ENCODE data around the gene GIPR. TPM values are rescaled to one million over a fixed set of nuclear protein-coding genes. Genes with fewer than 3 reads are reported as not detected.

GIPR gene
- total and polyA plus RNA-seq, 10 of the 15 experiments (the other 5 are each of a cell fraction or from before 2014, with no cell fraction given) = 1.7 to 26.3 (median 13.7) TPM

GRCh38 chr19:45693106-45693788 is 25.2 kb downstream of the GIPR start (continued):
- TF ChIP-seq POLR2AphosphoS5 (IDR thresholded peaks at IDR 0.05; ENCODE audit: low read length) = no peak
- 0 out of 2 replicates have a peak, but pooled peaks have one; percentile 7 for TF ChIP-seq ZNF384 (IDR thresholded peaks at IDR 0.05; ENCODE audit: borderline replicate concordance, low read depth, low read length)
- TF ChIP-seq NR2C2 (IDR thresholded peaks at IDR 0.05; ENCODE audit: borderline replicate concordance, control insufficient read depth, insufficient read length, low read depth) = no peak
- TF ChIP-seq FOS (IDR thresholded peaks at IDR 0.05; ENCODE audit: borderline replicate concordance, extremely low read depth, insufficient read length) = no peak
- TF ChIP-seq JUND (IDR thresholded peaks at IDR 0.05; ENCODE audit: low read depth, low read length) = no peak
- no peak for TF ChIP-seq PML (IDR thresholded peaks at IDR 0.05; ENCODE audit: low read length)
- no peak for TF ChIP-seq SUPT20H (IDR thresholded peaks at IDR 0.05; ENCODE audit: borderline replicate concordance, control insufficient read depth, low read depth, low read length)
- no peak for TF ChIP-seq BCL11A (IDR thresholded peaks at IDR 0.05; ENCODE audit: low read depth, low read length)
- no peak for TF ChIP-seq ZNF622 (IDR thresholded peaks at IDR 0.05)
- TF ChIP-seq CBFB (IDR thresholded peaks at IDR 0.05; ENCODE audit: low read depth) = no peak
- no peak for TF ChIP-seq HSF1 (IDR thresholded peaks at IDR 0.05; ENCODE audit: low read depth, low read length)
- no peak for TF ChIP-seq BRCA1 (IDR thresholded peaks at IDR 0.05; ENCODE audit: low read depth, low read length)
- TF ChIP-seq DPF2 (IDR thresholded peaks at IDR 0.05) = peak; percentile 72; the same call in 1 of the 2 replicates
- no peak for TF ChIP-seq BCL3 (IDR thresholded peaks at IDR 0.05; ENCODE audit: borderline replicate concordance, insufficient read depth, low read depth, low read length, poor library complexity, severe bottlenecking)
- TF ChIP-seq HCFC1 (IDR thresholded peaks at IDR 0.05; ENCODE audit: low read length) = no peak
- TF ChIP-seq NRF1 (conservative IDR thresholded peaks at IDR 0.05; ENCODE audit: low read depth, low read length) = no peak
- no peak for TF ChIP-seq IRF4 (IDR thresholded peaks at IDR 0.05; ENCODE audit: low read depth, low read length)
- TF ChIP-seq NFXL1 (IDR thresholded peaks at IDR 0.05; ENCODE audit: borderline replicate concordance) = no peak
- TF ChIP-seq MEF2A (IDR thresholded peaks at IDR 0.05; ENCODE audit: insufficient read depth, low read depth, low read length) = no peak
- no peak for TF ChIP-seq ZBTB33 (IDR thresholded peaks at IDR 0.05)
- TF ChIP-seq EP300 (IDR thresholded peaks at IDR 0.05; ENCODE audit: borderline replicate concordance in 1 of 2, control insufficient read depth in 1 of 2, low read depth in 2 of 2, low read length in 2 of 2) = no peak
- TF ChIP-seq BHLHE40 (IDR thresholded peaks at IDR 0.05; ENCODE audit: borderline replicate concordance in 1 of 2, low read depth in 2 of 2, low read length in 1 of 2) = 0 out of 4 replicates have a peak, but pooled peaks of 1 of the 2 experiments have one; percentile 25
- TF ChIP-seq MTA2 (IDR thresholded peaks at IDR 0.05; ENCODE audit: low read depth) = 0 out of 2 replicates have a peak, but pooled peaks have one; percentile 39
- TF ChIP-seq SUZ12 (IDR thresholded peaks at IDR 0.05; ENCODE audit: unreplicated experiment) = no peak
- peak; percentile 59; the same call in 1 of the 2 replicates for TF ChIP-seq YY1 (IDR thresholded peaks at IDR 0.05; ENCODE audit: low read depth, low read length)
